ENCODE data around the gene GRB10. TPM values are rescaled to one million over a fixed set of nuclear protein-coding genes. Genes with fewer than 3 reads are reported as not detected.

GRB10 gene
- total and polyA plus RNA-seq, 2 donors (not counting 3 experiments of a cell fraction or from before 2014, with no cell fraction given), result 43.7 to 240 TPM

GRCh38 chr7:50756180-50756579 lies 26.5 kb downstream of the GRB10 start:
- POLR2A ChIA-PET, result no interaction called here

More at GRCh38 chr7:50756180-50756579, 26.5 kb downstream of the GRB10 start:
- Histone ChIP-seq H3K9ac (replicated peaks; ENCODE audit: extremely low read depth, insufficient read depth, low read length) (no peak overlapping the region), H3K4me1 (ENCODE audit: control insufficient read depth, extremely low read depth, insufficient read depth, low read length) (no peaks in the 10 kb centered on the region), H3K36me3 (ENCODE audit: control insufficient read depth in 2 of 2, extremely low read depth in 1 of 2, insufficient read depth in 2 of 2, low read length in 2 of 2) (peaks cover 2 to 28% of the 10 kb centered on the region in 2 experiments), H2AFZ (ENCODE audit: low read depth, low read length) (no peak overlapping the region), H3K79me2 (ENCODE audit: control insufficient read depth, insufficient read depth, low read length) (peaks cover 100% of the 10 kb centered on the region), H3K9me3 (replicated peaks; ENCODE audit: control insufficient read depth, insufficient read depth, low read length) (no peaks in the 10 kb centered on the region), H3K27ac (ENCODE audit: insufficient read depth, low read depth, low read length) (no peak overlapping the region), H4K20me1 (replicated peaks; ENCODE audit: control insufficient read depth, extremely low read depth, insufficient read depth, low read length) (peaks cover 10% of the 10 kb centered on the region), H3K27me3 (ENCODE audit: control insufficient read depth in 2 of 2, insufficient read depth in 2 of 2, low read length in 2 of 2) (no peaks in the 10 kb centered on the region), H3K4me3 (replicated peaks in 1 of 3; ENCODE audit: insufficient read depth in 1 of 3, low read depth in 1 of 3, low read length in 3 of 3) (no peak overlapping the region), H3K4me2 (ENCODE audit: insufficient read depth, low read length) (no peak overlapping the region), H3K9me1 (replicated peaks; ENCODE audit: control insufficient read depth, extremely low read depth, insufficient read depth, low read length) (no peaks in the 10 kb centered on the region)
- no peak for TF ChIP-seq CTCF (IDR thresholded peaks at IDR 0.05; ENCODE audit: extremely low read depth in 1 of 2, insufficient read depth in 1 of 2, low read depth in 1 of 2, low read length in 2 of 2)
- TF ChIP-seq POLR2A (IDR thresholded peaks at IDR 0.05; ENCODE audit: low read depth, low read length), result no peak
- no peak for TF ChIP-seq MYC (IDR thresholded peaks at IDR 0.05; ENCODE audit: low read depth, low read length)
- no peak for TF ChIP-seq GATA2 (IDR thresholded peaks at IDR 0.05; ENCODE audit: insufficient read depth, insufficient read length, low read depth, low read length)
- TF ChIP-seq JUN (IDR thresholded peaks at IDR 0.05; ENCODE audit: borderline replicate concordance, insufficient read depth, insufficient read length, low read depth), result no peak
- no peak for TF ChIP-seq FOS (IDR thresholded peaks at IDR 0.05; ENCODE audit: borderline replicate concordance, insufficient read depth, low read length)
- no peak for TF ChIP-seq MAX (IDR thresholded peaks at IDR 0.05; ENCODE audit: insufficient read depth, insufficient read length)
- no peak for TF ChIP-seq POLR2AphosphoS5 (IDR thresholded peaks at IDR 0.05; ENCODE audit: insufficient read depth, low read depth, low read length)
- TF ChIP-seq EZH2 (IDR thresholded peaks at IDR 0.05; ENCODE audit: borderline replicate concordance, low read depth, low read length, severe bottlenecking), result no peak
- DNase-seq (ENCODE audit: low read depth, low spot score) (no peak), FAIRE-seq (no peak)
- CTCF ChIA-PET, result no interaction called here
- no TSS peak for BruUV-seq (replicated peaks)
- dilution Hi-C loops (cut with MboI; ENCODE audit: extremely low pct_ligation_motif_present, low sequenced_read_pairs) (no loop called here), intact Hi-C loops (cut with micrococcal nuclease) (no loop called here)

Data from endothelial cell of umbilical vein (primary cell).